Measurements from ENCODE around the gene GPC5. TPM values are rescaled to one million over a fixed set of nuclear protein-coding genes. Genes with fewer than 3 reads are reported as not detected.
"Not testable (repeated sequence)": the region's sequence is repeated elsewhere in the genome, so short reads cannot be mapped to it uniquely, and the experiment has no call there.

Gene GPC5
- total RNA-seq, 1 experiment from 2014 or later, result 0.21 TPM

GRCh38 chr13:92514420-92515125 is 1116.2 kb downstream of the GPC5 start:
- no peak overlapping the region for H3K4me3 ChIP-seq (ENCODE audit: low read depth, low read length, poor library complexity, severe bottlenecking)
- TF ChIP-seq, protein P1, sequence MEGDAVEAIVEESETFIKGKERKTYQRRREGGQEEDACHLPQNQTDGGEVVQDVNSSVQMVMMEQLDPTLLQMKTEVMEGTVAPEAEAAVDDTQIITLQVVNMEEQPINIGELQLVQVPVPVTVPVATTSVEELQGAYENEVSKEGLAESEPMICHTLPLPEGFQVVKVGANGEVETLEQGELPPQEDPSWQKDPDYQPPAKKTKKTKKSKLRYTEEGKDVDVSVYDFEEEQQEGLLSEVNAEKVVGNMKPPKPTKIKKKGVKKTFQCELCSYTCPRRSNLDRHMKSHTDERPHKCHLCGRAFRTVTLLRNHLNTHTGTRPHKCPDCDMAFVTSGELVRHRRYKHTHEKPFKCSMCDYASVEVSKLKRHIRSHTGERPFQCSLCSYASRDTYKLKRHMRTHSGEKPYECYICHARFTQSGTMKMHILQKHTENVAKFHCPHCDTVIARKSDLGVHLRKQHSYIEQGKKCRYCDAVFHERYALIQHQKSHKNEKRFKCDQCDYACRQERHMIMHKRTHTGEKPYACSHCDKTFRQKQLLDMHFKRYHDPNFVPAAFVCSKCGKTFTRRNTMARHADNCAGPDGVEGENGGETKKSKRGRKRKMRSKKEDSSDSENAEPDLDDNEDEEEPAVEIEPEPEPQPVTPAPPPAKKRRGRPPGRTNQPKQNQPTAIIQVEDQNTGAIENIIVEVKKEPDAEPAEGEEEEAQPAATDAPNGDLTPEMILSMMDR (conservative IDR thresholded peaks at IDR 0.05; ENCODE audit: low read depth, low read length), result no peak
- TF ChIP-seq EZH2 (IDR thresholded peaks at IDR 0.05; ENCODE audit: borderline replicate concordance, low read depth, low read length, poor library complexity, severe bottlenecking), result no peak
- H3K27ac ChIP-seq (ENCODE audit: low read depth, low read length, poor library complexity, severe bottlenecking), result no peak overlapping the region
- no peak for DNase-seq (ENCODE audit: low spot score)
- H3K27me3 ChIP-seq (replicated peaks; ENCODE audit: insufficient read depth, low read depth, low read length, poor library complexity), result no peaks in the 10 kb centered on the region
- H3K4me1 ChIP-seq (ENCODE audit: insufficient read depth, low read length, poor library complexity, severe bottlenecking), result no peaks in the 10 kb centered on the region
- intact Hi-C loops (cut with micrococcal nuclease; ENCODE audit: unreplicated experiment), result no loop called here
- no TSS peak for BruUV-seq (replicated peaks)
- H3K9me3 ChIP-seq (ENCODE audit: low read depth, low read length, poor library complexity, severe bottlenecking), result no peaks in the 10 kb centered on the region
- no peaks in the 10 kb centered on the region for H3K36me3 ChIP-seq (ENCODE audit: insufficient read depth, low read length, poor library complexity, severe bottlenecking)
- CTCF ChIA-PET, result no interaction called here
- POLR2A ChIA-PET (ENCODE audit: low non-redundant PET), result no interaction called here

GRCh38 chr13:92516878-92517277 is 1118.5 kb downstream of the GPC5 start:
- H3K9me3 ChIP-seq (ENCODE audit: low read depth, low read length, poor library complexity, severe bottlenecking); BruUV-seq (replicated peaks); intact Hi-C loops (cut with micrococcal nuclease; ENCODE audit: unreplicated experiment); H3K27ac ChIP-seq (ENCODE audit: low read depth, low read length, poor library complexity, severe bottlenecking); H3K4me1 ChIP-seq (ENCODE audit: insufficient read depth, low read length, poor library complexity, severe bottlenecking); CTCF ChIA-PET; H3K27me3 ChIP-seq (replicated peaks; ENCODE audit: insufficient read depth, low read depth, low read length, poor library complexity); H3K36me3 ChIP-seq (ENCODE audit: insufficient read depth, low read length, poor library complexity, severe bottlenecking); DNase-seq (ENCODE audit: low spot score); H3K4me3 ChIP-seq (ENCODE audit: low read depth, low read length, poor library complexity, severe bottlenecking); POLR2A ChIA-PET (ENCODE audit: low non-redundant PET): not testable (repeated sequence)

DNA sequence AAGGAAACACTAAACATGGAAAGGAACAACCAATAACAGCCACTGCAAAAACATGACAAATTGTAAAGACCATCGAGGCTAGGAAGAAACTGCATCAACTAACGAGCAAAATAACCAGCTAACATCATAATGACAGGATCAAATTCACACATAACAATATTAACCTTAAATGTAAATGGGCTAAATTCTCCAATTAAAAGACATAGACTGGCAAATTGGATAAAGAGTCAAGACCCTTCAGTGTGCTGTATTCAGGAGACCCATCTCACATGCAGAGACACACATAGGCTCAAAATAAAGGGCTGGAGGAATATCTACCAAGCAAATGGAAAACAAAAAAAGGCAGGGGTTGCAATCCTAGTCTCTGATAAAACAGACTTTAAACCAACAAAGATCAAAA is 1120.2 kb downstream of the GPC5 start:
- H3K36me3 ChIP-seq (ENCODE audit: insufficient read depth, low read length, poor library complexity, severe bottlenecking); H3K27ac ChIP-seq (ENCODE audit: low read depth, low read length, poor library complexity, severe bottlenecking); DNase-seq (ENCODE audit: low spot score); H3K9me3 ChIP-seq (ENCODE audit: low read depth, low read length, poor library complexity, severe bottlenecking); POLR2A ChIA-PET (ENCODE audit: low non-redundant PET); H3K27me3 ChIP-seq (replicated peaks; ENCODE audit: insufficient read depth, low read depth, low read length, poor library complexity); H3K4me1 ChIP-seq (ENCODE audit: insufficient read depth, low read length, poor library complexity, severe bottlenecking); intact Hi-C loops (cut with micrococcal nuclease; ENCODE audit: unreplicated experiment); BruUV-seq (replicated peaks); CTCF ChIA-PET; H3K4me3 ChIP-seq (ENCODE audit: low read depth, low read length, poor library complexity, severe bottlenecking): not testable (repeated sequence)

GRCh38 chr13:92530364-92530763 is 1131.9 kb downstream of the GPC5 start:
- Histone ChIP-seq H3K4me1 (ENCODE audit: insufficient read depth, low read length, poor library complexity, severe bottlenecking) (no peaks in the 10 kb centered on the region), H3K9me3 (ENCODE audit: low read depth, low read length, poor library complexity, severe bottlenecking) (no peaks in the 10 kb centered on the region), H3K27ac (ENCODE audit: low read depth, low read length, poor library complexity, severe bottlenecking) (no peak overlapping the region), H3K4me3 (ENCODE audit: low read depth, low read length, poor library complexity, severe bottlenecking) (no peak overlapping the region), H3K36me3 (ENCODE audit: insufficient read depth, low read length, poor library complexity, severe bottlenecking) (no peaks in the 10 kb centered on the region), H3K27me3 (replicated peaks; ENCODE audit: insufficient read depth, low read depth, low read length, poor library complexity) (no peaks in the 10 kb centered on the region)
- ChIA-PET POLR2A (ENCODE audit: low non-redundant PET) (no interaction called here), CTCF (no interaction called here)
- TF ChIP-seq, protein P1 (conservative IDR thresholded peaks at IDR 0.05; ENCODE audit: low read depth, low read length), result no peak
- no peak for TF ChIP-seq EZH2 (IDR thresholded peaks at IDR 0.05; ENCODE audit: borderline replicate concordance, low read depth, low read length, poor library complexity, severe bottlenecking)
- BruUV-seq (replicated peaks), result no TSS peak
- intact Hi-C loops (cut with micrococcal nuclease; ENCODE audit: unreplicated experiment), result no loop called here
- DNase-seq (ENCODE audit: low spot score), result no peak

Measured in A673 (cell line).